Measurements from ENCODE around the gene ZMYND11. TPM values are rescaled to one million over a fixed set of nuclear protein-coding genes. Genes with fewer than 3 reads are reported as not detected.

ZMYND11 gene
- total and polyA plus RNA-seq, 2 of the 13 experiments (the other 11 are each of a cell fraction or from before 2014, with no cell fraction given): 17.5 to 38.7 TPM

DNA sequence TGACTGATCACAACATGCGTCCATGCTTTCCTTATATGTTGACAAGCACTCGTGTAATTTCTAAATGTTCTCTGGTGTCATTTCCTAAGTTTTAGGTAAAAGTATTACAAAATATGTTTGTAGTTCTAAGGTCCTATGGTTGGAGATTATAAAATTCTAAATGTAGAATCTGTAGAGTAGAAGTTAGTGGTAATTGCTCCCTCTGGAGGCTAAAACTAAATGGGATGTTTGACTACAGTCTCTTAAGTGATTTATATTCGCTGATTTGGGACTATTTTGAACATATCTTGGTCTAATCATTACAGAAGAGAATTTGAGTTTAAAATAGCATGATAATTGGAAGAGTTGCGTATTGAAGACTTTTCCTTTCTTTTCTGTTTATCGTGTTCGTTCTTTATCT, 74.1 kb downstream of the ZMYND11 start:
- TF ChIP-seq RAD21 (CRISPR knock-in tag; IDR thresholded peaks at IDR 0.05) (no peak), GABPA (IDR thresholded peaks at IDR 0.05; ENCODE audit: low read depth, low read length) (no peak), GABPA (CRISPR knock-in tag; IDR thresholded peaks at IDR 0.05; ENCODE audit: low read depth) (no peak), HES4 (CRISPR knock-in tag; IDR thresholded peaks at IDR 0.05; ENCODE audit: borderline replicate concordance) (no peak), ZNF510 (CRISPR knock-in tag; IDR thresholded peaks at IDR 0.05; ENCODE audit: low read depth) (no peak)
- DNase-seq (ENCODE audit: low spot score): no peak
- no peaks in the 10 kb centered on the region; a peak in 1 of 5 replicates for H3K36me3 ChIP-seq (replicated peaks in 1 of 2; ENCODE audit: control insufficient read depth in 1 of 2, insufficient read depth in 2 of 2, low read length in 2 of 2)
- no peak for FAIRE-seq
- H3K4me2 ChIP-seq (ENCODE audit: low read depth, low read length): no peak overlapping the region
- WGBS (ENCODE audit: low lambda C conversion rate): 95% methylated on average over 6 of the region's 6 CpGs
- no peak overlapping the region for H3K27ac ChIP-seq (ENCODE audit: extremely low read length, insufficient read depth, low read length)
- no peaks in the 10 kb centered on the region for H3K9me3 ChIP-seq (ENCODE audit: low read length)
- CTCF ChIA-PET (ENCODE audit: low intra/inter-chr PET ratio, low total read pairs): interaction anchor here (0.6 kb wide), 1 partner anchor 31 kb away, joined by 3 read pairs; no protein-coding TSS in a partner anchor
- H3K4me1 ChIP-seq (ENCODE audit: insufficient read depth, low read length): no peaks in the 10 kb centered on the region
- in situ Hi-C loops (cut with HindIII; ENCODE audit: extremely low pct_ligation_motif_present, low pct_unique_long_range_greater_than_20kb) (no loop called here), intact Hi-C loops (cut with micrococcal nuclease; ENCODE audit: unreplicated experiment) (no loop called here)
- no peak overlapping the region for H2AFZ ChIP-seq (ENCODE audit: low read length)
- no TSS peak for BruUV-seq (replicated peaks)
- H3K27me3 ChIP-seq (ENCODE audit: control insufficient read depth in 1 of 2, insufficient read depth in 2 of 2, low read length in 2 of 2): no peaks in the 10 kb centered on the region; a peak in 1 of 5 replicates
- H4K20me1 ChIP-seq (ENCODE audit: insufficient read depth, low read length): no peaks in the 10 kb centered on the region
- ATAC-seq: no peak
- H3K4me3 ChIP-seq (replicated peaks in 1 of 3; ENCODE audit: insufficient read depth in 1 of 3, low read depth in 2 of 3, low read length in 3 of 3): no peak overlapping the region
- no peak overlapping the region for H3K9ac ChIP-seq (ENCODE audit: insufficient read depth, low read depth, low read length)
- POLR2A ChIA-PET: no interaction called here
- no peaks in the 10 kb centered on the region for H3K79me2 ChIP-seq (ENCODE audit: insufficient read depth, low read length)

DNA sequence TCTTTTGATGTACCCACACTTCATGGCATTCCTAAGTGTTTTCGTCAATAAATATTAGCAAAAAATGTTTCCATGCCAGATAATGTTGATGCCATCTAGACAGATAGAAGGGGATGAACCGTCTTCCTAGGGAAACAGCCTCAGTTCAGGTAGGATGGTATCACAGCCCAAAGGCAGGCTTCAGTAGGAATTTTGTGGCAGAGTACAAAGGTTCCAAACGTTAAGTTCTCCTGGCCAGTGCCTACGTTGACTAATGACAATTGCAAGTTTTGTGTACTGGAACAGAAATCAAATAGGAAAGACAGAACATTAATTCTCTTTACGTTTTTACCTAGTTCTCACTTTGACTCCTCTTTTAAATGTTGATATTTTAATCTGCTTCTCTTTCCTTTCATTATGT, 75.0 kb downstream of the ZMYND11 start:
- DNase-seq (ENCODE audit: low spot score) (no peak), ATAC-seq (no peak), FAIRE-seq (no peak)
- Histone ChIP-seq H3K4me2 (ENCODE audit: low read depth, low read length) (no peak overlapping the region), H3K4me1 (ENCODE audit: insufficient read depth, low read length) (peaks cover 4% of the 10 kb centered on the region; the same call in 1 of the 2 replicates), H3K4me3 (replicated peaks in 1 of 3; ENCODE audit: insufficient read depth in 1 of 3, low read depth in 2 of 3, low read length in 3 of 3) (no peak overlapping the region), H3K79me2 (ENCODE audit: insufficient read depth, low read length) (no peaks in the 10 kb centered on the region), H3K27me3 (ENCODE audit: control insufficient read depth in 1 of 2, insufficient read depth in 2 of 2, low read length in 2 of 2) (no peaks in the 10 kb centered on the region; a peak in 1 of 5 replicates), H2AFZ (ENCODE audit: low read length) (no peak overlapping the region), H3K36me3 (replicated peaks in 1 of 2; ENCODE audit: control insufficient read depth in 1 of 2, insufficient read depth in 2 of 2, low read length in 2 of 2) (peaks cover 0 to under 1% of the 10 kb centered on the region in 2 experiments; a peak in 2 of 5 replicates), H4K20me1 (ENCODE audit: insufficient read depth, low read length) (no peaks in the 10 kb centered on the region), H3K9ac (ENCODE audit: insufficient read depth, low read depth, low read length) (no peak overlapping the region), H3K27ac (ENCODE audit: extremely low read length, insufficient read depth, low read length) (no peak overlapping the region), H3K9me3 (ENCODE audit: low read length) (no peaks in the 10 kb centered on the region)
- WGBS (ENCODE audit: low lambda C conversion rate): 81% methylated on average over 5 of the region's 5 CpGs
- POLR2A ChIA-PET: no interaction called here
- CTCF ChIA-PET (ENCODE audit: low intra/inter-chr PET ratio, low total read pairs): no interaction called here
- intact Hi-C loops (cut with micrococcal nuclease; ENCODE audit: unreplicated experiment) (no loop called here), in situ Hi-C loops (cut with HindIII; ENCODE audit: extremely low pct_ligation_motif_present, low pct_unique_long_range_greater_than_20kb) (no loop called here)
- BruUV-seq (replicated peaks): no TSS peak
- TF ChIP-seq HNRNPH1 (optimal IDR thresholded peaks at IDR 0.05; ENCODE audit: low read depth, low read length) (no peak), ZNF850 (CRISPR knock-in tag; conservative IDR thresholded peaks at IDR 0.05) (no peak), AHR (CRISPR knock-in tag; IDR thresholded peaks at IDR 0.05) (no peak), TBX2 (CRISPR knock-in tag; IDR thresholded peaks at IDR 0.05; ENCODE audit: borderline replicate concordance) (no peak), ZNF253 (CRISPR knock-in tag; IDR thresholded peaks at IDR 0.05; ENCODE audit: borderline replicate concordance) (no peak), ZNF83 (CRISPR knock-in tag; IDR thresholded peaks at IDR 0.05; ENCODE audit: borderline replicate concordance) (no peak), LCORL (IDR thresholded peaks at IDR 0.05) (no peak), LCORL (CRISPR knock-in tag; IDR thresholded peaks at IDR 0.05) (no peak), KLF13 (CRISPR knock-in tag; IDR thresholded peaks at IDR 0.05) (no peak), ZNF33A (CRISPR knock-in tag; IDR thresholded peaks at IDR 0.05; ENCODE audit: borderline replicate concordance) (no peak), SPEN (CRISPR knock-in tag; IDR thresholded peaks at IDR 0.05; ENCODE audit: low read depth) (no peak), REL (CRISPR knock-in tag; conservative IDR thresholded peaks at IDR 0.05) (no peak), ZSCAN9 (CRISPR knock-in tag; IDR thresholded peaks at IDR 0.05; ENCODE audit: borderline replicate concordance) (no peak)
- TF ChIP-seq, protein P1, sequence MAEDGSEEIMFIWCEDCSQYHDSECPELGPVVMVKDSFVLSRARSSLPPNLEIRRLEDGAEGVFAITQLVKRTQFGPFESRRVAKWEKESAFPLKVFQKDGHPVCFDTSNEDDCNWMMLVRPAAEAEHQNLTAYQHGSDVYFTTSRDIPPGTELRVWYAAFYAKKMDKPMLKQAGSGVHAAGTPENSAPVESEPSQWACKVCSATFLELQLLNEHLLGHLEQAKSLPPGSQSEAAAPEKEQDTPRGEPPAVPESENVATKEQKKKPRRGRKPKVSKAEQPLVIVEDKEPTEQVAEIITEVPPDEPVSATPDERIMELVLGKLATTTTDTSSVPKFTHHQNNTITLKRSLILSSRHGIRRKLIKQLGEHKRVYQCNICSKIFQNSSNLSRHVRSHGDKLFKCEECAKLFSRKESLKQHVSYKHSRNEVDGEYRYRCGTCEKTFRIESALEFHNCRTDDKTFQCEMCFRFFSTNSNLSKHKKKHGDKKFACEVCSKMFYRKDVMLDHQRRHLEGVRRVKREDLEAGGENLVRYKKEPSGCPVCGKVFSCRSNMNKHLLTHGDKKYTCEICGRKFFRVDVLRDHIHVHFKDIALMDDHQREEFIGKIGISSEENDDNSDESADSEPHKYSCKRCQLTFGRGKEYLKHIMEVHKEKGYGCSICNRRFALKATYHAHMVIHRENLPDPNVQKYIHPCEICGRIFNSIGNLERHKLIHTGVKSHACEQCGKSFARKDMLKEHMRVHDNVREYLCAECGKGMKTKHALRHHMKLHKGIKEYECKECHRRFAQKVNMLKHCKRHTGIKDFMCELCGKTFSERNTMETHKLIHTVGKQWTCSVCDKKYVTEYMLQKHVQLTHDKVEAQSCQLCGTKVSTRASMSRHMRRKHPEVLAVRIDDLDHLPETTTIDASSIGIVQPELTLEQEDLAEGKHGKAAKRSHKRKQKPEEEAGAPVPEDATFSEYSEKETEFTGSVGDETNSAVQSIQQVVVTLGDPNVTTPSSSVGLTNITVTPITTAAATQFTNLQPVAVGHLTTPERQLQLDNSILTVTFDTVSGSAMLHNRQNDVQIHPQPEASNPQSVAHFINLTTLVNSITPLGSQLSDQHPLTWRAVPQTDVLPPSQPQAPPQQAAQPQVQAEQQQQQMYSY (CRISPR knock-in tag; IDR thresholded peaks at IDR 0.05): no peak

All from HepG2 (cell line).